Superior temporal gyrus (tissue), 1 donor: ENCODE data around the gene VTA1.
"Not testable (repeated sequence)": the region's sequence is repeated elsewhere in the genome, so short reads cannot be mapped to it uniquely, and the experiment has no call there.

ENCODE experiments used
- DNase-seq: peaks from one replicate; pipeline ENCODE4 v3.0.0-alpha.2; 2016; ENCODE audit errors: extremely low spot score

The VTA1 gene

GRCh38 chr6:142225552-142225951 lies 78.5 kb downstream of the VTA1 start:
- DNase-seq, result no peak

GRCh38 chr6:142226731-142227130 lies 79.7 kb downstream of the VTA1 start:
- DNase-seq, result no peak

DNA sequence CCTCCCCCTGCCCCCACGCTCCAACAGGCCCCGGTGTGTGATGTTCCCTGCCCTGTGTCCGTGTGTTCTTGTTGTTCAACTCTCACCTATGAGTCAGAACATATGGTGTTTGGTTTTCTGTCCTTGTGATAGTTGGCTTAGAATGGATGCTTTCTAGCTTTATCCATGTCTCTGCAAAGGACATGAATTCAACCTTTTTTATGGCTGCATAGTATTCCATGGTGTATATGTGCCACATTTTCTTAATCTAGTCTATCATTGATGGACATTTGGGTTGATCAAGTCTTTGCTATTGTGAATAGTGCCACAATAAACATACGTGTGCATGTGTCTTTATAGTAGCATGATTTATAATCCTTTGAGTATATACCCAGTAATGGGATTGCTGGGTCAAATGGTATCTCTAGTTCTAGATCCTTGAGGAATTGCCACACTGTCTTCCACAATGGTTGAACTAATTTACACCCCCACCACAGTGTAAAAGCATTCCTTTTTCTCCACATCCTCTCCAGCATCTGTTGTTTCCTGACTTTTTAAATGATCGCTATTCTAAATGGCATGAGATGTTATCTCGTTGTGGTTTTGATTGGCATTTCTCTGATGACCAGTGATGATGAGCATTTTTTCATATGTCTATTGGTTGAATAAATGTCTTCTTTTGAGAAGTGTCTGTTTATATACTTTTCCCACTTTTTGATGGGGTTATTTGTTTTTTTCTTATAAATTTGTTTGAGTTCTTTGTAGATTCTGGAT lies 82.6 kb downstream of the VTA1 start:
- not testable (repeated sequence) for DNase-seq

- not testable (repeated sequence) for DNase-seq
These were observed 85.4 kb downstream of the VTA1 start for GRCh38 chr6:142232206-142233044.

- DNase-seq, result no peak
These were observed 87.1 kb downstream of the VTA1 start for GRCh38 chr6:142233945-142234682.

DNA sequence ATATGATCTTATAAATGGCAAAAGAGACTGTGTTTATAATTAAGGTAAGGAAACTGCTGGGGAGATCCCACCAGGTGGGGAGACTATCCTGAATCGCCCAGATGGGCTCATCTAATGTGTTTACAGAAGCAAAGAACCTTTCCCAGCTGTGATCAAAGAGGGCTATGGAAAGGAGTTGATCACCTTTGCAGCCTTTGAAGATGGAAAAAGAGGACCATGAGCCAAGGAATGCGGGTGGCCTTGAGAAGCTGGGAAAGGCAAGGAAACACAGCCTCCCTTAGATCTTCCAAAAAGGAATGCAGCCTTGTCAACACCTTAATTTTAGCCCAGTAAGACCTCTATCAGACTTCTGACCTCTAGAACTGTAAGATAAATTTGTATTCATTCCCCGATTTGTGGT lies 88.2 kb downstream of the VTA1 start:
- DNase-seq, result no peak

GRCh38 chr6:142235791-142236190 lies 88.7 kb downstream of the VTA1 start:
- no peak for DNase-seq

DNA sequence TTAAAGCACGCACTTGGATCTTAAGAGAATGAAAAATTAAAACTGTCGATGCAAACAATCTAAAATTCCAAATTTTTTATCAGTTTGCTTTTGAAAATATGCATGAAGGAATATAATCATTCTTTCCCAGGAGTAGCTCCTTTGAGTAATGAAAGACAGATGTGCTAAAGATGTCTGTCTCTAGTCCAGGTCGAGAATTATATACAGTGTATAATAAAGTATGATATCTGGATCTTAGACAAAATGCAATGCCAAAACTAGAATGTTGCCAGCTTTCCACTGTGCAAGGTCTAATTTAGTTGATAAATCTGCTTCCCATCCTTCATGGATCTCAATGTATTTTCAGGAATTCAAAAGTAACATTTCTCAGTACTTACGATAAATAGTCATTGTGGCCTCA lies 89.6 kb downstream of the VTA1 start:
- DNase-seq, result no peak

- DNase-seq, result no peak
These were observed 91.8 kb downstream of the VTA1 start for GRCh38 chr6:142238881-142239280.

DNA sequence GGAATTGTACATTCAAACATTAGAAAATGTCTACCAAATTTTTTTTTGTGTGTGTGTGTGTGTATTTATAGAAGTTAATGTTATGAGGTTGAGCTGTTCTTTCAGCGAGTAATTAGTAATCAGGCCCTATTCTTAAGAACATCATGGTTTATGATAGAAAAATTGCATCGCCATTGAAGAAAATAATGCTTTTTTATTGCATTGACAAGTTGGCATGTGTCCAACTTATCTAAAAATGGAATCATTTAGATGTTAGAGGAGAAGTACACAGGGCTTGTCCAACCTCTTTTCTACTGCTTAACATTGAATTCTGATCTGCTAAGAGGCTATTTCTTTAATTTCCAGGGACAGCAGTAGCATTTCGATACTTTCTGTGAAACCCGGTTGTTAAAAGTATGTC lies 93.1 kb downstream of the VTA1 start:
- DNase-seq, result no peak

- DNase-seq, result no peak
These were observed 94.0 kb downstream of the VTA1 start for GRCh38 chr6:142241061-142241460.

GRCh38 chr6:142242269-142242668 lies 95.2 kb downstream of the VTA1 start:
- DNase-seq, result no peak

- DNase-seq, result no peak
These were observed 99.9 kb downstream of the VTA1 start for GRCh38 chr6:142246960-142247359.

GRCh38 chr6:142249266-142249665 lies 102.2 kb downstream of the VTA1 start:
- no peak for DNase-seq

DNA sequence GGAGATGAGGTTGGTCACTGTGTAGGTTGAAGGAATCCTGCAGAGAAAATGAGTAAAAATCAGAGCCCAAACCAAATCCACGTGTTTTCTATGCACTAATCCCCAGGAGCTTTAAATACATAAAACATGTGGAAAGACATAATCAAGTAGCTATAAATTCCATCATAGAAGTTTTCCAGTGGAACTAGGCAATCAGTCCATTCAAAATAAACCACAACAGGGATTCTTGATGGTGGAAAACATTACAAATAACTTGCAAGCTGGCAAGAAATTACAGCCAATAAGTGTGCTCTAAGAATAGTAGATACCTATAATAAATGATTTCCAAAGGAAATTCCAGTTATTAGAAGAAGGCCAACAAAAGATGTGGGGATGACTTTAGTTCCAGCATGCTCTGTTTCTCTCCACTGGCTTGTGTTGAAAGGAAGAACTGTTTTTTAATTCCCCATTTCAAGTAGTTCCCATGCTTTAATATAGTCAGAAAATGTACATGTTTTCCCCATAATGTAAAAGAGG lies 104.9 kb downstream of the VTA1 start:
- DNase-seq, result no peak

GRCh38 chr6:142254513-142254912 lies 107.5 kb downstream of the VTA1 start:
- no peak for DNase-seq

DNA sequence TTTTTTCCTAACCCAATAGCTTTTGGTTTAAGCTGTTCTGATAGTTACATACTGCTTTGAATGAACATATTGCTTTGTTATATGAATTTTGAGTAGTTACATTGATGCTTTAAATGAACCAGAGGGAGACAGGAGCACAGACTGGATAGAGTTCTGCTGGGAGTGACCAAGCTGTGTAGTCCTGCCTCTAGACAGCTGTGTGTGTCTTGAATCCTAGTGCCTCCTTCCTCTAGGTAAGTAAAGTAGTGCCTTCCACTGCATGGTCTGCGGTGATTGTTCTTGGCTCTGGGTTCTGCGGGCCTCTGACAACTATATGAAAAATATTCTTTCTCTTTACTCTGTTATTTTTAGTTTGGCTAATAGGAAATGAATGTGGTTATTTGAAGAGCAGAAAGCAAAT lies 108.7 kb downstream of the VTA1 start:
- no peak for DNase-seq

DNA sequence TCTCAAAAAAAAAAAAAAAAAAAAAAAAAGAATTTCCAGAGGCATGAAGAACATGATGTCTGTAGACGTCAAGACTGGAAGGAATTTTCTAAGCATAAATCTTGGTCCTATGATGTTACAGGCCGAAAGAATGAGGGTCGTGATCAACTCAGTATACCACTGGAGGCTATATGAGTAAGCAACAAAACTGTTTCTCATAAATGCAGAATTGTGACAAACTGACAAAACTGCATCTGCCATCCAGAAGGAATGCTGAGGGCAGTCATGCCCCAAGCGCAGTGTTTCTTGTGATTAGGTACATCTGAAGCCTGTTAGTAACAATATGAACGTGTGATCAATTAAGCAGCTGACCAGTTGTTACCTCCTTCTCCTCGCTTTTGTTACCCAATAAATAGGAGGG lies 111.2 kb downstream of the VTA1 start:
- no peak for DNase-seq

- no peak for DNase-seq
These were observed 111.7 kb downstream of the VTA1 start for GRCh38 chr6:142258757-142259156.

DNA sequence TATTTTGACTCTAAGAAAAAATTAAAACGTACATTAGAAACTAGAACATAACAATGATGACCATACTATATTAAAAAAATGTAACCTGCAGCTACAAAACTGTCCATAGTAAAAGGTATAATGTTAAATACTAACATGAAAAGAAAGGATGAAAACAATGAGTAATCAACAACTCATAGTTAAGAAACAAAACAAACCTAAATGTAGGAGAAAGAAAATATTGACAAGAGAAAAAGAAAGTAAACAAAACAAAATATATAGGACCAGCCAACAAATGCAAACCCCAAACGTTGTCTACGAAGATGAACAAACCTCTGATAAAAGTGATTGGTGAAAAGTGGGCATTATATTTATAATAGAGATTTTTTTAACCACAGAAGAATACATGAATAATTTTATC lies 113.7 kb downstream of the VTA1 start:
- DNase-seq, result no peak

DNA sequence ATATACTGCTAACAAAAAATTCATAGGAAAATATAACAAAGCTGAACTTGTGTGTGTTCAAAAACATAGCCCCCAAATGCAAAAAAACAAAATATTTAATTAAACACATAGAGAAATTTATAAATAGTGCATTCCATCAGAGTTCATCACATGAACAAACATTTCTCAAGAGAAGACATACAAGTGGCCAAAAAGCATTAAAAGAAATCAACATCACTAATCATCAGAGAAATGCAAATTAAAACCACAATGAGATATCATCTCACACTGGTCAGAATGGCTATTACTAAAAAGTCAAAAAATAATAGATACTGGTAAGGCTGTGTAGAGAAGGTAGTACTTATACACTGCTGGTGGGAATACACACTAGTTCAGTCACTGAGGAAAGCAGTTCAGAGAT lies 115.2 kb downstream of the VTA1 start:
- DNase-seq, result no peak

GRCh38 chr6:142265476-142265875 lies 118.4 kb downstream of the VTA1 start:
- no peak for DNase-seq
